ENCODE measurements around the gene SOX5. TPM values are rescaled to one million over a fixed set of nuclear protein-coding genes. Genes with fewer than 3 reads are reported as not detected.
"Not testable (repeated sequence)": the region's sequence is repeated elsewhere in the genome, so short reads cannot be mapped to it uniquely, and the experiment has no call there.

SOX5 gene
- total RNA-seq, 2 experiments from 2014 or later, result not detected

DNA sequence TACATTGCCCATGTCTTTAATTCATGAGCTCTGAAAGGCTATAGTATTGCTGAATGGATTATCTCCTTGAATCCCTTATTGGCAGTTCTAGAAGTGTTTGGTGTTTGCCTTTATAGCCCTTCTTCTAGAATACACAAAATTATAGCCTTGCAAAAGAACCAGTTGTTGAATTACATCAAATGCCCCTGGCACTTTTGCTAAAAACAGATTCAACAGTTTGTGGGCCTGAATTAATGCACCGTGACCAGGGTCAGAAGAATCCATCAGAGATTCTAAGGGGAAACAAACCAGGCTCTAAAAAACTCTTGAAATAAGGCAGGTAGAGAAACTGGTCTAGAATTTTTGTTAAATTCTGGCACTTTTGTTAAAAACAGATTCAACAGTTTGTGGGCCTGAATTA lies 197.8 kb downstream of the SOX5 start:
- H3K4me1 Mint-ChIP-seq, result no peaks in the 10 kb centered on the region
- peaks cover 2% of the 10 kb centered on the region for H3K9me3 Mint-ChIP-seq
- H3K27me3 Mint-ChIP-seq, result no peaks in the 10 kb centered on the region
- no peaks in the 10 kb centered on the region for H3K36me3 Mint-ChIP-seq
- no peak overlapping the region for H3K27ac Mint-ChIP-seq
- DNase-seq (no peak), ATAC-seq (ENCODE audit: low read depth) (no peak)
- H3K4me3 Mint-ChIP-seq, result no peak overlapping the region
- POLR2A ChIA-PET, result no interaction called here

GRCh38 chr12:23750923-23751322 lies 198.5 kb downstream of the SOX5 start:
- POLR2A ChIA-PET, result no interaction called here
- Mint-ChIP-seq H3K27me3 (no peaks in the 10 kb centered on the region), H3K4me1 (no peaks in the 10 kb centered on the region), H3K4me3 (no peak overlapping the region), H3K9me3 (peaks cover 4% of the 10 kb centered on the region), H3K27ac (no peak overlapping the region), H3K36me3 (no peaks in the 10 kb centered on the region)
- ATAC-seq (ENCODE audit: low read depth) (no peak), DNase-seq (no peak)

DNA sequence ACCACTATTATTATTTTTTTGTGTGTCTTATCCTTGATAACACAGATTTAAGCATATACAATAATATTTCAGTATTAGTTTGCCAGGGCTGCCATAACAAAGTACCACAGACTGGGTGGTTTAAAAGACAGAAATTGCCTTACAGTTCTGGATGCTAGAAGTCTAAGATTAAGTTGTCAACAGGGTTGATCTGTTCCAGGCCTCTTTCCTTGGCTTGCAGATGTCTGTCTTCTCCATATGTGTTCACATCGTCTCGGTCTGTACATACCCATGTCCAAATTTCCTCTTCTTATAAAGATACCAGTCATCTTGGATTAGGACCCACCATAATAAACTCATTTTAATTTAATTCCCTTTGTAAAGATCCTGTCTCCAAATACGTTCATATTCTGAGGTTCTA lies 204.8 kb downstream of the SOX5 start:
- H3K27me3 Mint-ChIP-seq, result no peaks in the 10 kb centered on the region
- ATAC-seq (ENCODE audit: low read depth), result no peak
- H3K36me3 Mint-ChIP-seq, result no peaks in the 10 kb centered on the region
- H3K4me3 Mint-ChIP-seq, result no peak overlapping the region
- H3K9me3 Mint-ChIP-seq, result peaks cover 3% of the 10 kb centered on the region
- H3K4me1 Mint-ChIP-seq, result no peaks in the 10 kb centered on the region
- H3K27ac Mint-ChIP-seq, result no peak overlapping the region
- DNase-seq, result no peak
- POLR2A ChIA-PET, result no interaction called here

DNA sequence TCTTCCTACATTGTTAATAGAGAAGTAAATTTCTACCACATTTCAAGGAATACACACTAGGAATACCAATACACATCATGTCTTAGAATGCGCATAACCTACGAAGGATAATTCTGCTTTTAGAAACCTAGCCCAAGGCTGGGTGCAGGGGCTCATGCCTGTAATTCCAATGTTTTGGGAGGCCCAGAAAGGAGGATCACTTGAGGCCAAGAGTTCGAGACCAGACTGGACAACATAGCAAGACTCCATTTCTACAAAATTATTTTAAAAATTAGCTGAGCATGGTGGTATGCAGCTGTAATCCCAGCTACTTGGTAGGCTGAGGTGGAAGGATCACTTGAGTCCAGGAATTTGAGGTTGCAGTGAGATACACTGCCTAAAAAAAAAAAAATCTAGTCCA lies 206.9 kb downstream of the SOX5 start:
- no peak overlapping the region for H3K4me3 Mint-ChIP-seq
- DNase-seq, result no peak
- H3K27me3 Mint-ChIP-seq, result no peaks in the 10 kb centered on the region
- peaks cover 4% of the 10 kb centered on the region for H3K9me3 Mint-ChIP-seq
- POLR2A ChIA-PET, result no interaction called here
- no peak overlapping the region for H3K27ac Mint-ChIP-seq
- no peak for ATAC-seq (ENCODE audit: low read depth)
- no peaks in the 10 kb centered on the region for H3K4me1 Mint-ChIP-seq
- H3K36me3 Mint-ChIP-seq, result no peaks in the 10 kb centered on the region

DNA sequence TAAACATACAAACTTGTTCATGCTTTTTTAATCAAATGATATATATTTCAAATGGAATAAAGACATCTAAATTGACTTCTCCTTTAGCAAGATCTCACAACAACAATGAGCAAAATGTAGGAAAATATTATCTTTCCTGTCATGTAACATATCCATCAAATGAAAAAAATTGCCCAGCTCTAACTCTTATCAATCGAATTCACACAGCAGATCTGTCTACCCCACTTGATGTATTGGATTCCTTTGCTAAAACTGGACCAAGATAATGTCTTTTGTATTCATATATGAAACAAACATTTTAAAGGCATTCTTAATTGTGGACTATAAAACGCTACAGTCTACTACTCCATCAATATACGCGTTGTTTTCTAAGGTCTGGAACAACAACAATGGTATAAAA lies 218.0 kb downstream of the SOX5 start:
- POLR2A ChIA-PET, result no interaction called here
- ATAC-seq (ENCODE audit: low read depth) (no peak), DNase-seq (no peak)
- Mint-ChIP-seq H3K4me3 (no peak overlapping the region), H3K27me3 (no peaks in the 10 kb centered on the region), H3K4me1 (no peaks in the 10 kb centered on the region), H3K36me3 (no peaks in the 10 kb centered on the region), H3K9me3 (peaks cover 3% of the 10 kb centered on the region), H3K27ac (no peak overlapping the region)

DNA sequence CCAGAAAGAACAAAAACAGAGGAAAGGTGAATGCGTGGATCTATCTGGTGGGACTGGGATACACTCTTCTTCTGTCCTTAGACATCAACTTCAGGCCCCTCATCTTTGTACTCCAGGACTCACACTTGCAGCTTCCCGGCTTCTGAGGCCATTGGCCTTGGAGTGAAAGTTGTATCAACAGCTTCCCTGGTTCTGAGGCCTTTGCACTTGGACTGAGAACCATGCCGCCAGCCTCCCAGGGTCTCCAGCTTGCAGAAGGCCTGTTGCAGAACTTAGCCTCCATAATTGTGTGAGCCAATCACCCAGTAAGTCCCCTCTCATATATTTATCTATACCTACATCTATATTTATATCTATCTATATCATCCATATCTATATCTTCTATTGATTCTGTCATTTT lies 218.4 kb downstream of the SOX5 start:
- no peaks in the 10 kb centered on the region for H3K27me3 Mint-ChIP-seq
- POLR2A ChIA-PET, result no interaction called here
- H3K4me1 Mint-ChIP-seq, result no peaks in the 10 kb centered on the region
- H3K4me3 Mint-ChIP-seq, result no peak overlapping the region
- ATAC-seq (ENCODE audit: low read depth), result no peak
- H3K36me3 Mint-ChIP-seq, result no peaks in the 10 kb centered on the region
- H3K9me3 Mint-ChIP-seq, result peaks cover 3% of the 10 kb centered on the region
- DNase-seq, result no peak
- H3K27ac Mint-ChIP-seq, result no peak overlapping the region

DNA sequence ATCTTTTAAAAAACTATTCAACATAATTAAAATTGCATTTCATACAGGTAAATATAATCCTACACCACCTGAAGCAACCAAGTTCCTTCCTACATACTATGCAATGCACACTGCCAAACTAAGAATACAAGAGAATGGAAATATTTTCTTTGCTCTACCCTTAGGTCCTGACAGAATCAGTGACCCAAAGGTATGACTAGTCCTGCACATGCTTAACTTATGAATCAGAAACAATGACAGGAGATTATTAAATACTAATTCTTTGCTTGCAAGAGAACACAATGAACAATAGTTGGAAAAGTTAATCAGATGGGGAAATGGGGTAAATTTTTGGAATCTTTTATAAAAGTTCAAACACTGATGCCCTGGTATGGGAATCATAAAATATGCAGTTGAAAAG lies 220.1 kb downstream of the SOX5 start:
- DNase-seq, result no peak
- POLR2A ChIA-PET, result no interaction called here
- Mint-ChIP-seq H3K36me3 (no peaks in the 10 kb centered on the region), H3K4me3 (no peak overlapping the region), H3K4me1 (no peaks in the 10 kb centered on the region), H3K27ac (no peak overlapping the region), H3K27me3 (no peaks in the 10 kb centered on the region), H3K9me3 (peaks cover 1% of the 10 kb centered on the region)
- no peak for ATAC-seq (ENCODE audit: low read depth)

DNA sequence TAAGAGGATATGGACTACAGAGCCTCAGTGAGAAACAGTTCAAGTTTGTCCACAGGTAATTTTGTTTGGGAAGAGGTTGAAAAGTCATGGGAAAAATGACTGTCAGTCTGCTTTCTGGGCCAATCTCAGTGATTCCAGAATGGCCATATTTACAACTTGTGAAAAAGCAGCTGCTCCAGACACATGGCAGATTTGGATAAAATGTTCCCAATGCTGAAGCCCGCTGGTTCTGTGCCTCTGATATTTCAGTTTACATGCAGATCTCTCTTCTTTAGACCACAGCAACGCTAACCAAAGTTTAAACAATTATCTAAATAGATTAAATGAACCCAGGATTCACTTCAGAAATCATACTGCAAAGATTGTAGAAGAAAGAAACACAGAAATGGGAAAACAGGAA lies 222.8 kb downstream of the SOX5 start:
- Mint-ChIP-seq H3K27ac (no peak overlapping the region), H3K4me3 (no peak overlapping the region), H3K9me3 (peaks cover 1% of the 10 kb centered on the region), H3K4me1 (no peaks in the 10 kb centered on the region), H3K27me3 (no peaks in the 10 kb centered on the region), H3K36me3 (no peaks in the 10 kb centered on the region)
- ATAC-seq (ENCODE audit: low read depth), result no peak
- POLR2A ChIA-PET, result no interaction called here
- DNase-seq, result no peak

GRCh38 chr12:23722655-23723054 lies 226.8 kb downstream of the SOX5 start:
- POLR2A ChIA-PET, result no interaction called here
- Mint-ChIP-seq H3K27ac (no peak overlapping the region), H3K27me3 (no peaks in the 10 kb centered on the region), H3K9me3 (peaks cover 1% of the 10 kb centered on the region), H3K4me1 (no peaks in the 10 kb centered on the region), H3K4me3 (no peak overlapping the region), H3K36me3 (no peaks in the 10 kb centered on the region)
- ATAC-seq (ENCODE audit: low read depth), result no peak
- no peak for DNase-seq

DNA sequence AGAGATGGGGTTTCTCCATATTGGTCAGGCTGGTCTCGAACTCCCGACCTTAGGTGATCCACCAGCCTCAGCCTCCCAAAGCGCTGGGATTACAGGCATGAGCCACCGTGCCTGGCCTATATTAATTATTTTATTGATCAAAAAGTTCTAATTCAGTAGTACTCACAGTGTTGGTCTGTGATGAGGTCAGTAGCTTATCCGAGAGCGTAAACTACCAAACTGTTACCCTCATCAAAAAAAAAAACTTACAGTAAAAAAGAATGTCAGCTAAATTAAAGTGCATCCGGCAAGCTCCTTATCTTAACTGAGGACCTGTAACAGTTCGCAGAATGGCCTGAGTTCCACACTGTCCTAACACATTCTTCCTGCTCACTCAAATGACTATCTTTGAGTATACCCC lies 228.2 kb downstream of the SOX5 start:
- DNase-seq (no peak), ATAC-seq (ENCODE audit: low read depth) (no peak)
- H3K4me1 Mint-ChIP-seq, result no peaks in the 10 kb centered on the region
- no peak overlapping the region for H3K4me3 Mint-ChIP-seq
- POLR2A ChIA-PET, result no interaction called here
- H3K27me3 Mint-ChIP-seq, result no peaks in the 10 kb centered on the region
- no peaks in the 10 kb centered on the region for H3K9me3 Mint-ChIP-seq
- H3K27ac Mint-ChIP-seq, result no peak overlapping the region
- H3K36me3 Mint-ChIP-seq, result no peaks in the 10 kb centered on the region

DNA sequence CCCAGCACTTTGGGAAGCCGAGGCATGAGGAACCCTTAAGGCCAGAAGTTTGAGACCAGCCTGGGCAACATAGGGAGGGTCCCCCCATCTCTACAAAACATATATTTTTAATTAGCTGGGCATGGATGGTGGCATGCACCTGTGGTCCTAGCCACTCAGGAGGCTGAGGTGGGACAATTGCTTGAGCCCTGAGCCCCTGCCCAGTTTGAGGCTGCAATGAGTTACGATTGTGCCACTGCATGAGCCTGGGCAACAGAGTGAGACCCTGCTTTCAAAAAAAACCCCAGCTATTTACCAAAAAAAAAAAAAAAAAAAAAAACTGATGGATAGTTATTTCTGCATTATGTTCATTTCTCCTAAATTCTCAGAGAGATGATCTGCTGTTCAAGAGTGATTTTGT lies 230.0 kb downstream of the SOX5 start:
- H3K27ac Mint-ChIP-seq, result no peak overlapping the region
- no peaks in the 10 kb centered on the region for H3K4me1 Mint-ChIP-seq
- POLR2A ChIA-PET, result no interaction called here
- H3K4me3 Mint-ChIP-seq, result no peak overlapping the region
- H3K27me3 Mint-ChIP-seq, result no peaks in the 10 kb centered on the region
- DNase-seq (no peak), ATAC-seq (ENCODE audit: low read depth) (no peak)
- H3K36me3 Mint-ChIP-seq, result no peaks in the 10 kb centered on the region
- H3K9me3 Mint-ChIP-seq, result no peaks in the 10 kb centered on the region

DNA sequence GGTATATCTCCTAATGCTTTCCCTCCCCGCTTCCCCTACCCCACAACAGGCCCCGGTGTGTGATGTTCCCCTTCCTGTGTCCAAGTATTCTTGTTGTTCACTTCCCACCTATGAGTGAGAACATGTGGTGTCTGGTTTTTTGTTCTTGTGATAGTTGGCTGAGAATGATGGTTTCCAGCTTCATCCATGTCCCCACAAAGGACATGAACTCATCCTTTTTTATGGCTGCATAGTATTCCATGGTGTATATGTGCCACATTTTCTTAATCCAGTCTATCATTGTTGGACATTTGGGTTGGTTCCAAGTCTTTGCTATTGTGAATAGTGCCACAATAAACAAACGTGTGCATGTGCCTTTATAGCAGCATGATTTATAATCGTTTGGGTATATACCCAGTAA lies 239.1 kb downstream of the SOX5 start:
- H3K9me3 Mint-ChIP-seq; H3K27me3 Mint-ChIP-seq; DNase-seq; H3K4me3 Mint-ChIP-seq; ATAC-seq (ENCODE audit: low read depth); POLR2A ChIA-PET; H3K4me1 Mint-ChIP-seq; H3K36me3 Mint-ChIP-seq; H3K27ac Mint-ChIP-seq: not testable (repeated sequence)

- ATAC-seq (ENCODE audit: low read depth) (no peak), DNase-seq (no peak)
- no peak overlapping the region for H3K4me3 Mint-ChIP-seq
- peaks cover 2% of the 10 kb centered on the region for H3K9me3 Mint-ChIP-seq
- H3K4me1 Mint-ChIP-seq, result no peaks in the 10 kb centered on the region
- no peaks in the 10 kb centered on the region for H3K36me3 Mint-ChIP-seq
- H3K27ac Mint-ChIP-seq, result no peak overlapping the region
- H3K27me3 Mint-ChIP-seq, result no peaks in the 10 kb centered on the region
- POLR2A ChIA-PET, result no interaction called here
Measured at GRCh38 chr12:23708185-23708837, 241.2 kb downstream of the SOX5 start.

DNA sequence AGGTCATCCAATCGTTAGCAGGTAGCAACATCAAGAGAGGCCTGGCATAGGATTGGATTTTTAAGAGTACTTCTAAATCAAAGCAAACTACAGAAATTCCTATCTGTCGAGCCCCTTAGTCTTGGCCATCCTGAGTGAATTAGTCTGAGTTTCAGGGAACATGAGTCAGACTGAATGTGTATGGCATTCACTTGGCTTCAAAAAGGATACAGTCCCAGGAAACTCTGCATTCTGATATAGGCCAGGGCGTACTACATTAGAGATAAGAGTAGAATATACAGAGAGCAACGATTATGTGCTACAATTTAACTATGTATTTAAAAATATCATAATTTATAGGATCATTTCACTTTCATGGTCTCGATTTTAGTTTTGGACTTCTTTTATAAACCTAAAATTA lies 242.2 kb downstream of the SOX5 start:
- no peak overlapping the region for H3K4me3 Mint-ChIP-seq
- H3K27ac Mint-ChIP-seq, result no peak overlapping the region
- no peak for ATAC-seq (ENCODE audit: low read depth)
- H3K27me3 Mint-ChIP-seq, result no peaks in the 10 kb centered on the region
- no peak for DNase-seq
- POLR2A ChIA-PET, result no interaction called here
- no peaks in the 10 kb centered on the region for H3K36me3 Mint-ChIP-seq
- H3K4me1 Mint-ChIP-seq, result no peaks in the 10 kb centered on the region
- peaks cover 2% of the 10 kb centered on the region for H3K9me3 Mint-ChIP-seq

Measured in activated naive CD8-positive, alpha-beta T cell treated with anti-CD3 and anti-CD28 coated beads, Interleukin-2, amount 10 ng/mL, durations not matched to agents 7 days and 5 days (primary cell).